K562 (cell line): Measurements from ENCODE around the gene CCDC117. TPM values are rescaled to one million over a fixed set of nuclear protein-coding genes. Genes with fewer than 3 reads are reported as not detected.

Source experiments
- CC2D1A ChIP-seq: fragments of 450-650 bp; IDR thresholded peaks from 2 replicates; pipeline ENCODE4 v1.6.1; 2017; ENCODE audit warnings: mild to moderate bottlenecking
- E2F1 ChIP-seq: sonication (generic); formaldehyde crosslinking; IDR thresholded peaks from 2 replicates; pipeline ENCODE4 v1.8.1; 2023; ENCODE audit warnings: mild to moderate bottlenecking, missing genetic modification reagents, moderate library complexity
- KDM5B ChIP-seq: fragments of 200-600 bp; sonication (generic); IDR thresholded peaks from 2 replicates; pipeline ENCODE4 v1.6.1; 2012; ENCODE audit warnings: low read depth, mild to moderate bottlenecking, moderate library complexity, low read length, control low read depth, inconsistent platforms; ENCODE audit not compliant: insufficient replicate concordance
- MBD2 ChIP-seq: sonication (generic); IDR thresholded peaks from 2 replicates; pipeline ENCODE4 v1.6.1; 2016; ENCODE audit warnings: low read depth, borderline replicate concordance
- MNT ChIP-seq, 2 experiments: fragments of 450-650 bp; conservative IDR thresholded peaks; 2 replicates each; pipeline ENCODE4 v1.6.1; 2017; ENCODE audit warnings: mild to moderate bottlenecking in 2 of 2, moderate library complexity in 2 of 2
- POLR2A ChIP-seq: fragments of 450-650 bp; conservative IDR thresholded peaks from 2 replicates; pipeline ENCODE4 v1.6.1; 2016
- RNF219 ChIP-seq: fragments of 250-450 bp; sonication (Bioruptor Pico); IDR thresholded peaks from 2 replicates; pipeline ENCODE4 v1.5.0; 2022; ENCODE audit warnings: mild to moderate bottlenecking
- SPI1 ChIP-seq: IDR thresholded peaks from 2 replicates; pipeline ENCODE4 v1.6.1; 2011; ENCODE audit warnings: low read depth, low read length, control low read depth, borderline replicate concordance
- SREBF1 ChIP-seq: fragments of 150-350 bp; IDR thresholded peaks from 2 replicates; pipeline ENCODE4 v1.6.1; 2014; ENCODE audit warnings: antibody characterized with exemption, low read depth, low read length, borderline replicate concordance
- TOE1 ChIP-seq, 2 experiments: fragments of 450-650 bp in 1 of 2; sonication (generic) in 1 of 2; formaldehyde crosslinking in 1 of 2; IDR thresholded peaks; 2 replicates each; pipeline versions ENCODE4 v1.7.1 to v1.8.0; 2016 to 2022; ENCODE audit warnings: borderline replicate concordance in 2 of 2, mild to moderate bottlenecking in 2 of 2, antibody characterized with exemption in 1 of 2, inconsistent platforms in 1 of 2, low read depth in 1 of 2, missing genetic modification reagents in 1 of 2, moderate library complexity in 1 of 2
- ZBTB40 ChIP-seq, 2 experiments: fragments of 450-650 bp in 1 of 2; sonication (generic) in 1 of 2; formaldehyde crosslinking in 1 of 2; IDR thresholded peaks; 2 replicates each; pipeline versions ENCODE4 v1.7.1 to v1.9.0; 2016 to 2022; ENCODE audit warnings: inconsistent platforms in 1 of 2, mild to moderate bottlenecking in 1 of 2, missing genetic modification reagents in 1 of 2
- polyA plus RNA-seq, 8 experiments: library from polyadenylated mRNA; depleted of rRNA in 4 of 8; stranded (reverse) in 5 of 8; unstranded in 3 of 8; fragments of >200 nt; fragmentation: Nextera tagmentation in 2 of 8; fragmentation: Illumina TruSeq in 1 of 8; extraction: Ambion mirVana in 2 of 8; extraction: Trizol in 1 of 8; gene quantifications; 2 replicates each; pipeline versions ENCODE4 v1.2.1 to v1.2.3, GENCODE V29; 2011 to 2014; ENCODE audit warnings: inconsistent platforms in 1 of 8, missing spikeins in 1 of 8
- total RNA-seq, 7 experiments: library from RNA; depleted of rRNA in 6 of 7; stranded (reverse); fragments of >200 nt in 6 of 7; fragmentation: Illumina TruSeq in 2 of 7; extraction: Trizol in 2 of 7; gene quantifications; 2 replicates each; pipeline versions ENCODE4 v1.2.1 to v1.2.3, GENCODE V29; 2011 to 2021; ENCODE audit warnings: low replicate concordance in 1 of 7

The CCDC117 gene
- total and polyA plus RNA-seq, 9 of the 15 experiments (the other 6 are each of a cell fraction or from before 2014, with no cell fraction given) = 5.7 to 23.3 (median 15.8) TPM

- TF ChIP-seq E2F1 (CRISPR knock-in tag) = 0 out of 2 replicates have a peak, but pooled peaks have one; percentile 41
- peak; percentile 50 for TF ChIP-seq KDM5B
- TF ChIP-seq SPI1 = peak; percentile 46; the same call in 1 of the 2 replicates
- TF ChIP-seq RNF219 (CRISPR knock-in tag) = no peak
- peak; percentile 80 for TF ChIP-seq POLR2A
- TF ChIP-seq ZBTB40 (IDR thresholded peaks at IDR 0.05) = peak; percentile 88
- TF ChIP-seq ZBTB40 (CRISPR knock-in tag; IDR thresholded peaks at IDR 0.05) = no peak
- TF ChIP-seq TOE1 (IDR thresholded peaks at IDR 0.05; ENCODE audit: borderline replicate concordance) = peak; percentile 14; the same call in 1 of the 2 replicates
- TF ChIP-seq TOE1 (CRISPR knock-in tag; IDR thresholded peaks at IDR 0.05; ENCODE audit: borderline replicate concordance, low read depth) = no peak
- peak; percentile 71 to 87 for TF ChIP-seq MNT (conservative IDR thresholded peaks at IDR 0.05)
- TF ChIP-seq SREBF1 = peak; percentile 65; the same call in 1 of the 2 replicates
- 0 out of 2 replicates have a peak, but pooled peaks have one; percentile 32 for TF ChIP-seq CC2D1A
- TF ChIP-seq MBD2 = peak; percentile 96
Observed at GRCh38 chr22:28741785-28742561, 30.5 kb upstream of the CCDC117 start, which contains the start of the genes CHEK2 and HSCB (continued).
